ENCODE results near the gene PLCB1. TPM values are rescaled to one million over a fixed set of nuclear protein-coding genes. Genes with fewer than 3 reads are reported as not detected.

PLCB1 gene
- total RNA-seq, 4 donors from 2014 or later: 13.5 to 110 (median 30.4) TPM

GRCh38 chr20:8145246-8146168, 13.4 kb downstream of the PLCB1 start:
- Histone ChIP-seq H3K27me3 (no peaks in the 10 kb centered on the region), H3K4me3 (no peak overlapping the region), H3K27ac (no peak overlapping the region), H3K9me3 (no peaks in the 10 kb centered on the region), H3K36me3 (no peaks in the 10 kb centered on the region), H3K4me1 (peaks cover 0 to 1% of the 10 kb centered on the region in 2 donors)
- intact Hi-C loops (cut with DNase I; ENCODE audit: low total_unique reads): no loop called here
- TF ChIP-seq CTCF (IDR thresholded peaks at IDR 0.05) (no peak), POLR2A (IDR thresholded peaks at IDR 0.05) (no peak)
- no peak for DNase-seq

- no peaks in the 10 kb centered on the region for H3K36me3 ChIP-seq
- no peak for TF ChIP-seq POLR2A (IDR thresholded peaks at IDR 0.05)
- no peak for TF ChIP-seq CTCF (IDR thresholded peaks at IDR 0.05)
- no peaks in the 10 kb centered on the region for H3K27me3 ChIP-seq
- H3K4me3 ChIP-seq: no peak overlapping the region
- H3K27ac ChIP-seq: no peak overlapping the region
- intact Hi-C loops (cut with DNase I; ENCODE audit: low total_unique reads): no loop called here
- H3K4me1 ChIP-seq: peaks cover 3 to 5% of the 10 kb centered on the region in 2 donors
- no peak for DNase-seq
- no peaks in the 10 kb centered on the region for H3K9me3 ChIP-seq
These were observed 15.4 kb downstream of the PLCB1 start for GRCh38 chr20:8147476-8147875.

DNA sequence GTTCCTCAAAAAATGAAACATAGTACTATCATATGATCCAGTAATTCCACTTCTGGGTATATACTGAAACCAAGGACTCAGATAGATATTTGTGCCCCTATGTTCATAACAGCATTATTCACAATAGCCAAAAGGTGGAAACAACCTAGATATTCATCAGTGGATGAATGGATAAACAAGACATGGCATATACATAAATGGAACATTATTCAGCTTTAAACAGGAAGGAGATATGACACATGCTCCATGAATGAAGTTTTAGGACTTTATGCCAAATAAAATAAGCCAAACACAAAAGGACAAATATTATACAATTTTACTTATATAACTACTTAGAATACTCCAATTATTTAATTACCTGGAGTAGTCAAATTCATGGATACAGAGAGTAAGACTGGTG, 16.4 kb downstream of the PLCB1 start:
- Histone ChIP-seq H3K36me3 (no peaks in the 10 kb centered on the region), H3K4me1 (peaks cover 4 to 5% of the 10 kb centered on the region in 2 donors), H3K9me3 (no peaks in the 10 kb centered on the region), H3K27me3 (no peaks in the 10 kb centered on the region), H3K4me3 (no peak overlapping the region), H3K27ac (no peak overlapping the region)
- no peak for DNase-seq
- TF ChIP-seq CTCF (IDR thresholded peaks at IDR 0.05): no peak
- no peak for TF ChIP-seq POLR2A (IDR thresholded peaks at IDR 0.05)
- intact Hi-C loops (cut with DNase I; ENCODE audit: low total_unique reads): no loop called here

DNA sequence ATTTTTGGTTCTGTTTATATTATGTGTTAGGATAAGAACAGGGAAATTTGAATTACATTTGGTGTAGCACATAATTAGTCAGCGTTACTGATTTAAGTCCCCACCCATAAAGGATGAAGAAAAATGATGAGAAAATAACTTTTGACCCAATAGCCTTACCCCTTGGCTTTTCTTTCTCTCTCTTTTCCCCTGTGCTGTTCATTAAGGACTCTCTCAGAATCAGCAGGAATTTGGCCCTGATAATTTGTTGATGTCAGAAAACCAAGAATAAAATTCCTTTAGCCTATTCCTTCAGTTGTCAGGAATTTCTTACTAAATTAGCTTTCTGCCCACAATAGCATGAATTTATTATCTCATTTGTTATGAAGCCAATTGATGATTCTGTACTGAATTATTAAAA, 18.5 kb downstream of the PLCB1 start:
- no peak for DNase-seq
- Histone ChIP-seq H3K27me3 (no peaks in the 10 kb centered on the region), H3K27ac (peak overlapping the region; percentile 15 to 56), H3K9me3 (no peaks in the 10 kb centered on the region), H3K4me3 (no peak overlapping the region), H3K4me1 (peaks cover 4 to 5% of the 10 kb centered on the region in 2 donors), H3K36me3 (no peaks in the 10 kb centered on the region)
- TF ChIP-seq CTCF (IDR thresholded peaks at IDR 0.05): no peak
- TF ChIP-seq POLR2A (IDR thresholded peaks at IDR 0.05): no peak
- intact Hi-C loops (cut with DNase I; ENCODE audit: low total_unique reads): no loop called here

DNA sequence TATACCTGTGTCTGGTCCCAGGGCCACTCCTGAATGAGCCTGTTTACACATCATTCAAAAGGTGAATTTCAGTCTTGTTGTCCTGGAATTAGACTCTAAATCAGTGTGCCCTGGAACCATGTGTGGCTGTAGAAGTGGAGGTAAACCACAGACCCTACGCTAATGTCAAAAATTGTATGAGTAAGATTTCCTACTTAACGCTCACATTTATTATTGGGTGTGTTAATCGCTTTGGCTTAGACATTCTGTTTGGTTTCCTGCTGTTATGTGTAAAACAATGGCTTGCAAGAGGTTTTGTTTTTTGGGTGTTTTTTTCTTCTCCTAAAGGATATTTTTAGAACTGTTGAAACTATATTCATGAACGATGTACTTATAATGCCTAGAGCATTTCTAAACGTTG, 19.3 kb downstream of the PLCB1 start:
- no peak for TF ChIP-seq POLR2A (IDR thresholded peaks at IDR 0.05)
- TF ChIP-seq CTCF (IDR thresholded peaks at IDR 0.05): no peak
- intact Hi-C loops (cut with DNase I; ENCODE audit: low total_unique reads): no loop called here
- no peaks in the 10 kb centered on the region for H3K27me3 ChIP-seq
- H3K4me3 ChIP-seq: no peak overlapping the region
- peaks cover 4 to 5% of the 10 kb centered on the region in 2 donors for H3K4me1 ChIP-seq
- peak overlapping the region; percentile 39 to 56 for H3K27ac ChIP-seq
- H3K36me3 ChIP-seq: no peaks in the 10 kb centered on the region
- no peak for DNase-seq
- no peaks in the 10 kb centered on the region for H3K9me3 ChIP-seq

All from uterus (tissue), 4 donors.